ENCODE data around the gene CNPY4.

The CNPY4 gene

DNA sequence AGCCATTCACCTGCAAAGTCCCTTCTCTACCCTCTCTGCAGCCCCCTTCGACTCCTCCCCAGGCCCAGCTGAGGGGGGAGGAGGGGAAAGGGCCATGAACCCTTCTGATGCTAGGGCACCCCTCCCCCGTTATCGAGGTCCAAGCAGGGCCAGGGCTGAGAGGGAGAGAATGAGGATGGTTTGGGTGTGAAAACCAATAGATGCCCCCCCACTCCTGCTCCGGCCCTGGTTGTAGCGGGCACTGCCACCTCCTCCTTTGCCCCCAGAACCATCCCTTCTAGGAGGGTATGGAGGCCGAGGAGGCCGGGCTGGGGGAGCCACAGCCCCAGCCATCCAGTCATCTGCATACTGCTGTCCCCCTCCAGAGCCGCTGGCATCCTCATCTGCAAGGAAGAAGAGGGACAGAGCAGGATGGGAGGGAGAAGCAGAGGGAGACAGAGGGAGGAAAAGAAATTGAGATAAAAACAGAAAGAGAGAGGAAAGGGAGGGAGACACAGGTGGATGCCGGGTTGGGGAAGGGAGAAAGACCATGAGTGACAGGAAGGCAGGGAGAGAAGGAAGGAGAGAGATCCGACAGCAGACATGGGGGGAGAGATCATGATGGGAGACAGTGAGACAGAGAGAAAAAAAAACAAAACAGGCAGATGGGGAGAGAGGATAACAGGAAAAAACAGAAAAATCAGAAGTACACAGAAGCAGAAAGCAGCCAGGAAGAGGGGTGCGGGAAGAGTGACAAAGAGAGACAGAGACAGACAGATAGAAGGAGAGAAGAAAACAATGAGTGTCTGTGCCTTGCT lies 50.9 kb downstream of the CNPY4 start:
- no peak for DNase-seq

DNA sequence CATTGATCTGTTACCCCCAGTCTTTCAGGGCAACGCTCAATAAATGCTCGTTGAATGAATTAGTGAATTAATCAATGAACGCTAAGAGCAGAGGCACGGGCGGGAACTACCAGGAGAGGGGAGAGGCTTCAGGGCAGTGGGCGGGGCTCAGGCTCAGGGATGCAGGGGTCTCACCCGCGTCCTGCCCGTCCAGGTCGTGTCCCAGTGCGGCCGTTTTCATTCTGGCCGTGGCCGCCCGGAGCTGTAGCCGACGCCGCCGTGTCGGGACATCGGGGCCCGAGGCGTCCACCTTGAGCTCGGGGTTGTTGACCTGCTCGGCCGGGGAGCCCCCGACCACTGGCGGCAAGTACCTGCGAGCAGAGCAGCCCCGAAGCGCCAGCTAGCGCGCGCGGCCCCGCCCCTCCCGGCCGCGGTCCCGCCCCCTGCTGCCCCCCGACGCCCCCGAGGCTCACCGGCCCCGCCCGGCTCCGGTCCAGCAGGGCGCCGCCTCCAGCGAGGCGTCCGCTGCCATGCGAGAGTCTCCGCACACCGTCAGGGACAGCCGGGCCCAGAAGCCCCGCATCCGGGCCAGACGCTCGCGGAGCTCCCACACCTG lies 51.8 kb downstream of the CNPY4 start:
- peak; percentile 49 for DNase-seq

DNA sequence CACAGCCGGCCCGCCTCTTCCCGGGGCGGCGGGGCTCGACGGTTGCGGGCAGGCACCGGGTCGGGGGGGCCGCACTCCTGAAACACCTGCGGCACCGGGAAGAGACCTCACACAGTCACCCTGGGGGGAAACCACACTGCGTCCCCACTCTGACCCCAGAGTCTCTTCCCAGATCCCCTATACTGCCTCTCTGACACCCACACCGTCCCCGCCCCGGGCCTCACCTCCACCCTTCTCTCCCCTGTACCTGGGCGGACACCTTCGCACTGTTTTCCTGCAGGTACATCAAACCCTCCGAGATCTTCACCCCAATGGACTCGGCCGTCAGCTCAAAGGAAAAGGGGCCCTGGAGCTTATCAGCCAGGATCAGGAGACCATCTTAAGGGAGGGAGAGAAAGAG lies 52.4 kb downstream of the CNPY4 start:
- no peak for DNase-seq

DNA sequence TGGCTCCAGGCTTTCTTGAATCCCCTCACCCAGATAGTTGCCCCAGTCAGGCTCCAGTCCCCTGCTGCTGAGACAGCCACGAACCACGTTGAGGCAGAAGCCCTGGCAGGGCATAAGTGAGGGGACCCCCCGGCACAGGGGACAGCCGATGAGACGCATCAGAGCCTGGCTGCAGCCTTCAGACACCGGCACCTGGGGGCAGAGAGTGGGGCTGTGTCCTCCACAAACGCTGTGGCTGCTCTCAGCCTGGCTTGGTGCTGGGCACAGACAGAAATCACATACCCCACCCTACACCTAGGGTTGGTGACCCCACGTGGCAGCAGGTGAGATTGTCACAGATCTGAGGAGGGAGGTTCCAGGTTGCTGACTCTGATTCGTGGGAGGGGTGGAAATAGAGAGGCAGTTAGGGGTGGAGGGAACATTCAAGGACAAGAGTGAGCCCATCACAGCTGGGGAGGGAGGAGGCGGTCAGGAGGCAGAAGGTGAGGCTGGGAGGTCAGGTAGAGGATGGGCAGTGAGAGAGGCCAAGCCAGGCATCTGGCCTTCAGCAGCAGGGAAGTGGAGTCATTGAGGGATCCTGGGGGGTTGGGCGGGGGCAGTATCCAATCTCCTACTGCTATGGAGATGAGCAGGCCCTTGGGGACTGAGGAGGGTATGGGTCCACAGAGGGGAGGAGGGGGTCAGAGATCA lies 54.5 kb downstream of the CNPY4 start:
- DNase-seq = no peak

DNA sequence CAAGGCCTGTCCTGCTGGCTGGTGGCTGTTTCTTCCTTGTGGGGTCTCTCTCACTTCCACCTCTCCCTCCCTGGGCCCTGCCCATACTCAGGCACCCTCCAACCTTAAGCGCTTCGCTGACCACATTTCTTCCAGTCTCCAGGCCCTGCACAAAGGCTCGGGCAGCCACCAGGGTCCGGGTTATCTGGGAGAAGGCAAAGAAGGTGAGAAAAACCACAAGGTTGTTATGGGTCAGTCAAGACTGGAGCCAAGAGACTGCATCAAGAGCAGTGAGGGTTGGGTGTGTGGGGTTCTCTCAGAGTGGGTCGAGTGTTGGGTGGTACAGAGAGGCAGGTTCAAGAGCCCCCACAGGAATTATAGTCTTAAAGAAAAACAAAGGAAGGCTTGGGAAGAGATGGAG lies 55.1 kb downstream of the CNPY4 start:
- no peak for DNase-seq

Measured in effector CD8-positive, alpha-beta T cell (primary cell).